GM12878 (cell line): ENCODE measurements around the gene MBD6.

Experiments used
- BACH1 ChIP-seq: fragments of 450-650 bp; IDR thresholded peaks from 2 replicates; pipeline ENCODE4 v1.6.1; 2017; ENCODE audit warnings: mild to moderate bottlenecking, borderline replicate concordance
- CBX5 ChIP-seq: sonication (generic); IDR thresholded peaks from 2 replicates; pipeline ENCODE4 v1.6.1; 2016; ENCODE audit warnings: low read depth, moderate library complexity, mild to moderate bottlenecking, inconsistent platforms
- CTCF ChIP-seq, 3 experiments: IDR thresholded peaks in 2 of 3; conservative IDR thresholded peaks in 1 of 3; 2 replicates each; pipeline ENCODE4 v1.5.1; 2011; ENCODE audit warnings: low read depth in 3 of 3, low read length in 3 of 3, mild to moderate bottlenecking in 3 of 3, control low read depth in 2 of 3, moderate library complexity in 2 of 3, inconsistent platforms in 1 of 3, mixed read lengths in 1 of 3; ENCODE audit not compliant: control insufficient read depth in 2 of 3, insufficient read depth in 1 of 3; ENCODE audit errors: extremely low read depth in 1 of 3
- DPF2 ChIP-seq: fragments of 450-650 bp; IDR thresholded peaks from 2 replicates; pipeline ENCODE4 v1.6.1; 2017; ENCODE audit warnings: mild to moderate bottlenecking
- GATAD2B ChIP-seq: fragments of 450-650 bp; conservative IDR thresholded peaks from 2 replicates; pipeline ENCODE4 v1.6.1; 2017; ENCODE audit warnings: low read depth, mild to moderate bottlenecking, moderate library complexity
- NR2C2 ChIP-seq: IDR thresholded peaks from 2 replicates; pipeline ENCODE4 v1.6.1; 2011; ENCODE audit warnings: borderline replicate concordance, low read depth; ENCODE audit not compliant: control insufficient read depth, insufficient read length
- POLR2AphosphoS5 ChIP-seq: IDR thresholded peaks from 2 replicates; pipeline ENCODE4 v1.6.1; 2011; ENCODE audit warnings: mild to moderate bottlenecking, low read length, inconsistent platforms
- RBBP5 ChIP-seq: fragments of 200-600 bp; sonication (generic); conservative IDR thresholded peaks from 2 replicates; pipeline ENCODE4 v1.6.1; 2016
- SKIL ChIP-seq: fragments of 450-650 bp; IDR thresholded peaks from 2 replicates; pipeline ENCODE4 v1.6.1; 2017; ENCODE audit warnings: mild to moderate bottlenecking, low read depth, inconsistent platforms; ENCODE audit not compliant: poor library complexity, severe bottlenecking
- TAF1 ChIP-seq: IDR thresholded peaks from 2 replicates; pipeline ENCODE4 v1.6.1; 2011; ENCODE audit warnings: mild to moderate bottlenecking, low read depth, low read length, borderline replicate concordance
- TCF12 ChIP-seq: IDR thresholded peaks from 2 replicates; pipeline ENCODE4 v1.6.1; 2011; ENCODE audit warnings: low read depth, mild to moderate bottlenecking, low read length
- ZBED1 ChIP-seq: IDR thresholded peaks from 2 replicates; pipeline ENCODE4 v1.6.1; 2016; ENCODE audit warnings: borderline replicate concordance
- ZNF274 ChIP-seq: IDR thresholded peaks from one replicate; pipeline ENCODE4 v1.8.0; 2011; ENCODE audit not compliant: insufficient read length, insufficient read depth

GRCh38 chr12:57525615-57526383 lies 3.2 kb downstream of the MBD6 start:
- TF ChIP-seq CBX5 (no peak), BACH1 (no peak), NR2C2 (no peak), SKIL (no peak), ZBED1 (no peak), CTCF (IDR thresholded peaks at IDR 0.05 in 2 of 3, conservative IDR thresholded peaks at IDR 0.05 in 1 of 3; ENCODE audit: control insufficient read depth in 2 of 3, extremely low read depth in 1 of 3, insufficient read depth in 1 of 3, low read depth in 3 of 3, low read length in 3 of 3) (no peak), GATAD2B (no peak), ZNF274 (no peak), DPF2 (no peak), TAF1 (no peak), RBBP5 (no peak), TCF12 (no peak), POLR2AphosphoS5 (no peak)
